OCI-LY7 (cell line): ENCODE results near the gene NKAIN2.

ENCODE experiments used
- CTCF ChIP-seq: fragments of 200-600 bp; sonication (generic); conservative IDR thresholded peaks from 2 replicates; pipeline ENCODE4 v1.5.1; 2014; ENCODE audit warnings: mild to moderate bottlenecking, antibody characterized with exemption, low read length, moderate library complexity, mixed read lengths
- EZH2phosphoT487 ChIP-seq: fragments of 200-600 bp; sonication (generic); IDR thresholded peaks from 2 replicates; pipeline ENCODE4 v1.6.1; 2018; ENCODE audit warnings: low read depth, borderline replicate concordance, mild to moderate bottlenecking, mixed run types, antibody characterized with exemption, low read length, moderate library complexity, mixed read lengths

DNA sequence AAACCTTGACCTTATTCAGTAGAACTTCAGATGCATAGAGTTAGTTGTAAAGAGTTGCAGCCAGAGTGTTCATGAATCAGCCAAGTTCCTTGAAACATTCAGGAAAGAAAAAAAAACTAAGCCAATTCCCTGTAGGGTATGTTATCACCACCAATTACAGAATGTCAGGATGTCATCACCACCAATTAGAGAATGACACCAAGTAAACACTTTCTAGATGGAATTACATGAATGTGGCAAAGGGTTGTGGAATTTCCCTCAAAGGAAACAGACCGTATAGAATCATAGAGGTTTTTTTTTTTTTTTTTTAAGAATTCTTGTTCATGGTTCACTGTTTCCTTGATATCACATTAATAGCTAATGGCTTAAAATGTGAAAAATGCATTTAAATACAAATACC, 686.5 kb downstream of the NKAIN2 start:
- TF ChIP-seq CTCF (no peak), EZH2phosphoT487 (no peak)
